ENCODE data around the gene SKAP1. TPM values are rescaled to one million over a fixed set of nuclear protein-coding genes. Genes with fewer than 3 reads are reported as not detected.

The SKAP1 gene
- total RNA-seq, 1 donor from 2014 or later: 112 TPM

DNA sequence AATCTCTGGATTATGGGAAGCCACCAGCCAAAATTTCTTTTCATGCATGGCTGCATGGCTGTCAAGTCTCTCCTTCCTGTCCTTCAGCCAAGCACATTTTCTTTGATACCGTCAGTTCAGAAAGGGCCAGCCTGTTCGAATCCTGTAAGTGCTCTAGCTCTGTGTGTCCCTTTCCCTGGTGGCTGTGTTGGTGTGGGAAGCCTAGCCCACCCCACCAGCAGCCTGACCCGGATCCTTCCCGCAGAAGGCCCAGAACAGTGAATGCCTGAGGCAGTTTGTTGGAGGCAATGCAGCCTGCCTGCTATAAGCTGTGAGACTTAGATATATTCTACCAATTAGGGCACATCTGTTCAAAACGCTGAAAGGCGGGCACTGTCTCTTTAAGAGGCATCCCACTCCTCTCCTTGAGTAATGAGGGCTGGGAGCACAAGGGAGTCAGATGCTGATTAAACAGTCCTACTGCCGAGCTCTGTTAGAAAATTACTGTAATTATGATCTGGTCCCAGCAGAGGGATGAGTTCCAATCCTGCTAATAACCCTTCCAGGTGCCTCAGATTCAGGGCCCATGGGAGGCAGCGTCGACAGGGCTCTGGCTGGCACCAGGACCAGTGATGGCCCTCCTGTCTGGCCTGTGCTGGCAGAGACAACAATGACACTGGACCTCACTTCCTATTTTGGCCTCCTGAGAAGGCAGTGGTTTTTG, 304.0 kb downstream of the SKAP1 start:
- intact Hi-C loops (cut with micrococcal nuclease): no loop called here

GRCh38 chr17:48123776-48124388, 306.1 kb downstream of the SKAP1 start:
- intact Hi-C loops (cut with micrococcal nuclease): no loop called here

DNA sequence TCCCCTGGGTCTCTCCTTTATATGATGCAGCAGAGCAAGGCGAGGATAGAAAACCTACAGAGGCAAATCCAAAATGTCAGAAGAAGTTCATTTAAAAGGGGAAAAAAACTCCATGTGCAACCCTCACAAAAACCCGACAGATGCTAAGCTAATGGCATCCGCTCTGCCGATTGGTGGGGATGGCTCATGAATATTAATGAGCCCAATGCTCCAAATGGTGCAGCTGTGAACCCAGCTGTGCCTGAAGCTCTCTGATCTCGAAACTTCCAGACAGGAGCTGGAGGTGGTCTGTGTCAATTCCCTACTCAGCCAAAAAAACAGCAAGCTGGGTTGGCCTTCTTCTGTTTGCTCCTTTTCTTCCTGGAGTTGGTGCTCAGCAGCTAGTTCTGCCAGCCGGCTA, 306.9 kb downstream of the SKAP1 start:
- intact Hi-C loops (cut with micrococcal nuclease): no loop called here

- intact Hi-C loops (cut with micrococcal nuclease): no loop called here
Observed at GRCh38 chr17:48122665-48123045, 307.4 kb downstream of the SKAP1 start.

DNA sequence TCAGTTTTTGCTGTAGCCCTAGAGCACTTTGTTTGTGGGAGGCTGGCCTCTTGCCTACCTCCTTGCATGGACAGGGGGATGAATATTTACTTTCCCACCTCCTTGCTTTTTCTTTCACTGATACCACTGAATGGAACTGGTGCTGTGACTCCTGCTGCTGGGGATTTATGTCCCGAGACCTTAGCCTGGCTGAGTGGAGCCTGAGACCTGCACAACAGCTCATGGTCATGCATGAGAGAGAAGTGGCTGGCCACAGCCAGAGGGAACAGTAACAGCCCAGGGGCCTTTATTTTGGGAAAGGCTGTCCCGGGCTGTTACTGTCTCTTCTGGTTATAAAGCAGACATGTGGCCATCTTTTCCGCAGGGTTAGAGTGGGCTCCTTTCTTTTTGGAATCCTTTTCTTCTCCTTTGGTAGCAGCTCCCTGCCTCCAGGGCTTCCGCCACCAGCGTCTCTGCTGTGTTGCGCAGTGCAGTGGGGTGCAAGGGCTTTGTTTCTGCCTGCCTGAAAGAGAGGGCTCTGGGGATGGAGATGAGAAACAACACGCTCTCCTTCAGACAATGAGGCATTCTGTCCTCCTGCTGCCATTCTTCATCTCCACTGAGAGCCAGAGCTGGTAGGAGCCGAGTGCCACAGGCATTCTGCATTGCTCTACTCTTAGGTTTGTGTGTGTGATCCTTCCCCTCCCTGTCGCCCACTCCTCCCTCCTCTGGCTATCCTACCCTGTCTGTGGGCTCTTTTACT, 307.9 kb downstream of the SKAP1 start:
- intact Hi-C loops (cut with micrococcal nuclease): no loop called here

DNA sequence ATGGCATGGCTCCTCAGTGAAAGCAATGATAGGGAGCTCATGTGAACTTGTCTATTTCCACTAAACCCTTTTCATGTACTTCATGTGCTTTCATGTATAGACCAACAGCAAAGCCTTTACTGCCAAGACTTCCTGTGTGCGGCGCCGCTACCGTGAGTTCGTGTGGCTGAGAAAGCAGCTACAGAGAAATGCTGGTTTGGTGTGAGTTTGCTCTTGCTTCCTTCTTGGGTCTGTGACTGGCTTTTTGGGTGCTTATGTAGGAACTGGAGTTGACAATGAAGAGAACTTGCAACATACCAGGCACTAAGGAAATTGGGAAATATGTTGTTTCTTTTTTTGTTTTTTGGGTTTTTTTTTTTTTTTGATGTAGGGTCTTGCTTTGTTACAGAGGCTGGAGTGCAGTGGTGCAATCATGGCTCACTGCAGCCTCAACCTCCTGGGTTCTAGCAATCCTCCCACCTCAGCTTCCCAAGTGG, 316.8 kb downstream of the SKAP1 start:
- intact Hi-C loops (cut with micrococcal nuclease): no loop called here

- intact Hi-C loops (cut with micrococcal nuclease): no loop called here
Observed at GRCh38 chr17:48111937-48112241, 318.1 kb downstream of the SKAP1 start.

DNA sequence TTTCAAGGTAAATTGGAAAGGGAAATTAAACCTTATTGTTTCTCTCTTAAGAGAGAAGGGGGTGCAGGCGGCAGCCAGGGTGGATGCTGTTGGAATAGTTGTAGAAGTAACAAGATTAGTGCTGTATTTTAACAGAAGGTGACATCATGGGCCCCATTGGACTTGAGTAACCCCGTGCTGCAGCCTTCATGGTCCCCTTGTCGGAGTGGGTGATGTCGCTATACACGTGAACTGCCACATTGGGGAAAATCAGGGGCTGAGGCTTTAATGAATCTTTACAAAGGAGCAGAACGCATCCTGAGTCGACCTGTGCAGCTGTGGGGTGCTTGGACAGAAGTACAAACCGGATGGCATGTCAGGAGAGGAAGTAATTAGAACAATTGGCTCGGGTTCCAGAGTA, 319.3 kb downstream of the SKAP1 start:
- intact Hi-C loops (cut with micrococcal nuclease): no loop called here

DNA sequence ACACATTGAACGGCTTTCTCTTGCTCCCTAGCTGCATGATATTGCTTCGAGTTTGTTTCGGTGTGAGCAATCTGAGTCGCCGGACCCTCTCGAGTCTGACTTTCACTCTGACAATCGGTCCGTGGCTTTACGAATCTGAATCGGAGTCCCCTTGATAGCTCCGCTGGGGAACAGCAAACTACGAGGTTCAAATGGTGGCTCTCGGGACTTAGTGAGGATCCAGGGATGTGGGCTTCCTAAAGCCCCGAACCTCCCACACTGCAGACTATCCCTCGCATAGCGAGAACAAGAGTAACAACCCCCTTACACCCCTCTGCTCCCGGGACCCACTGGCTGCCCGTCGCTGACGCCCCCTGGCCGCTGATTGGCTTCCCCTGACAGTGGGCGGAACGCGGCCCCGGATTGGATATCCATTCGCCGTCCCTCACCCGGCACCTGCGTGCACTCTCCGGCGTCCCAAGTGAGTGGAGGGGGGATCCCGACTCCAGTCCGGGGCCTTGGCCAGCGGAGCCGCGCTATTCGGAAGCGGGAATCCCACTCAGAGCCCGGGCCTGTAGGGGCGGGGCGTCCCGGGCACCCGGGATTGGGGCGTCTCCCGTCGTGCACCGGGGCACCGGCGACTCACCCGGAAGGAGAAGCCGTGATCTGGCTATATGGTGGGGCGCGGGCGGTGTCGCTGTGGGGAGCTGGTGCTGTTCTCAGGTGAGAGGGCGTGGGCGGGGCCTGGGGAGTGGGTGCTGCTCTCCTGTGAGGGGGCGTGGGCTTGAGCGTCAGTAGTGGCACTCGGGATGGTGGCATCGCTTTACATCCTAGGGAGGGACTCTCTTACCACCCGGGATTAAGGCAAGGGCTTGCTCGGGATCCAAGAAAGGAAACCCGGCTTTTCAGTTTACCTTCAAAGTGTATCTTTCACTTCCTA, 322.6 kb downstream of the SKAP1 start, which contains the start of gene SNX11:
Gene SNX11 (plus strand): TSS at position 630 of the 919 bp plus-strand sequence. CDS start 4,278 bp downstream, outside the sequence.
- intact Hi-C loops (cut with micrococcal nuclease): loop anchor here (1.0 to 10.0 kb wide), 3 partner anchors 82 to 727 kb away; partner anchors contain the start of genes CALCOCO2 and PNPO

GRCh38 chr17:48106802-48107136, 323.2 kb downstream of the SKAP1 start:
- intact Hi-C loops (cut with micrococcal nuclease): loop anchor here (1.0 to 10.0 kb wide), 3 partner anchors 81 to 728 kb away; partner anchors contain the start of genes CALCOCO2 and PNPO

DNA sequence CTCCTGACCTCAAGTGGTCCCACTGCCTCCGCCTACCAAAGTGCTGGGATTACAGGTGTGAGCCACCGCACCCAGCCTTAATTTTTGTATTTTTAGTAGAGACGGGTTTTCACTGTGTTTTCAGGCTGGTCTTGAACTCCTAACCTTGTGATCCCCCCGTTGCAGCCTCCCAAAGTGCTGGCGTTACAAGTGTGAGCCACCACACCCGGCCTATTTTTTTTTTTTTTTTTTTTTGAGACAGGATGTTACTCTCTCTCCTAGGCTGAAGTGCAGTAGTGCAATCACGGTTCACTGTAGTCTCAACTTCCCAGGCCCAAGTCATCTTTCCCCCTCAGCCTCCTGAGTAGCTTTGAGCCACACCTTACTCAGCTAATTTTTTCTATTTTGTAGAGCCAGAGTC, 325.6 kb downstream of the SKAP1 start:
- intact Hi-C loops (cut with micrococcal nuclease): loop anchor here (10.0 kb wide), 2 partner anchors 160 to 730 kb away; partner anchors contain the start of genes CALCOCO2 and PNPO

- intact Hi-C loops (cut with micrococcal nuclease): loop anchor here (10.0 kb wide), 2 partner anchors 158 to 732 kb away; partner anchors contain the start of genes CALCOCO2 and PNPO
Observed at GRCh38 chr17:48102798-48103715, 327.0 kb downstream of the SKAP1 start.

DNA sequence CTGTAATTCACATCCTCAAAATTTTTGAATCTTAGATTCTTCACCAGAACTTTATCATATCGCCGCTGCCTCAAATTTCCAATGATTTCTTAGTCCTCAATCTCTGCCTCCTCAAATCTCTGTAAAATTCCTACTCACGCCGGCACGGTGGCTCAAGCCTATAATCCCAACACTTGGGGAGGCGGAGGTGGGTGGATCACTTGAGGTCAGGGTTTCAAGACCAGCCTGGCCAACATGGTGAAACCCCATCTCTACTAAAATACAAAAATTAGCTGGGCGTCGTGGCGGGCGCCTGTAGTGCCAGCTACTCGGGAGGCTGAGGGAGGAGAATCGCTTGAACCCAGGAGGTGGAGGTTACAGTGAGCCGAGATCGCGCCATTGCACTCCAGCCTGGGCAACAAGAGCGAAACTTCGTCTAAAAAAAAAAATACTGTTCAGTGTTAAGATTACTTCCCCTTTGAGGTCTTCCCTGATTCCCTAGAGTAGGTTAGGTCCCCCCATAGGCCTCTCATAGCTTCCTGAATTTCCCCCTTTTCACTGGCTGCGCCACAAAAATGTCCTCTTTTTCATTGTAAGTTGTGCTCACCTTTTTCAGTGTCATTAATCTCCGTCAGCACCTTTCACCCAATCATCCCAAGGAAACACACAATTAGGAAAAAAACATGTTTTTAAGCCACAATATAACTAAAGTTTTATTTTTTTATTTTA, 327.8 kb downstream of the SKAP1 start:
- intact Hi-C loops (cut with micrococcal nuclease): loop anchor here (10.0 kb wide), 2 partner anchors 157 to 733 kb away; partner anchors contain the start of genes CALCOCO2 and PNPO

DNA sequence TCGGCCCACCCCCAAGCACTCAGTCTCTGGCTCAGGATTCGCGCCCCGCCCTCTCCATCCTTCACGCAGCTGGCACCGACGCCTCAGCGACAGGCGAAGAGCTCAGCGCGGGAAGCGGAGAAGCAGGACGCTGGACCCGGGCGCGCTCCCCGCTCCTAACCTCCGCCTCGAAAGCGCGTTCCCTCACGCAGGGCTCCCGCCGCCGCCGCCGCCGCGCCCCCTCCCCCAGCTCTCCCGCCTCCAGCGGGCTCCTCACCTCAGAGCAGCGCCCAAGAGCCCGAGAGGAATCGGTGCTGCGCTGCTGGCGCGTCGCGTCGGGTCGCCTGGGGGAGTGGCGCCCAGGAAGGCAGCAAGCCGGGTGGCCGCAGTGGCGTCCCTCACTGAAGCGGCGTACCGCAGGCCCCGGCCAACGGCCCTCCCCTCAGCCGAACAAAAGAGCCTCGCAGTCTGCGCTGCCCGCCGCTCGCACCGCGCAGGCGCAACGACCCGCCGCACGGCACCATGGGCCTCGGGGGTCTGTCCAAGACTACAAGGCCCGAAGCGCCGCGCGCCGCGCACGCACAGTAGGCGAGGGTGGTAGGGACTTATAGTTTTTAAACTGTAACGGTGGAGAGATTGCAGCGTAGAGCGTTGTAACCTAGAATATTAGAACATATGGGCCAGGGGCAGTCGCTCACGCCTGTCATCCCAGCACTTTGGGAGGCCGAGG, 328.8 kb downstream of the SKAP1 start, which contains the start of gene CBX1:
Gene CBX1 (minus strand): TSS at position 467 of the 709 bp plus-strand sequence. CDS start 24,474 bp downstream, outside the sequence.
- intact Hi-C loops (cut with micrococcal nuclease): loop anchor here (2.0 to 10.0 kb wide), 4 partner anchors 52 to 734 kb away; partner anchors contain the start of genes CALCOCO2, CDK5RAP3, NFE2L1 and PNPO

GRCh38 chr17:48100591-48101011, 329.4 kb downstream of the SKAP1 start:
- intact Hi-C loops (cut with micrococcal nuclease): loop anchor here (2.0 to 10.0 kb wide), 4 partner anchors 52 to 734 kb away; partner anchors contain the start of genes CALCOCO2, CDK5RAP3, NFE2L1 and PNPO

DNA sequence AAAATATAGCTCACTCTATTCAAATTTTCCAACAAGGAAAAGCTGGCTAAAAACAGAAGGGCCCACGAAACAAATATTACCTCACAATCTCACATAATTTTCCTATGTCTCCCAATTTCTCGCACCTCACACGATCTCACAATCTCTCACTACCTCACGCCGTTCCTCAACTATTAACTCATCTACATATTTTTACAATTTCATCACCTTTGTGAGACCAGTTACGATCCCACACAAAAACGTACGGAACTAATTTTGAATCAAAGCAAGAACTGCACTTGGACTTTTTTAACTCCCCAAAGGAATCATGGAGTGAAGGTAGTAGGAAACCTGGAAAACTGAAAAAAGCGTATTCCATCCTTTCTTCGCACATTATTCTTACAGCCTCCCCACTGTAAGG, 329.9 kb downstream of the SKAP1 start:
- intact Hi-C loops (cut with micrococcal nuclease): loop anchor here (2.0 to 10.0 kb wide), 4 partner anchors 51 to 735 kb away; partner anchors contain the start of genes CALCOCO2, CDK5RAP3, NFE2L1 and PNPO

DNA sequence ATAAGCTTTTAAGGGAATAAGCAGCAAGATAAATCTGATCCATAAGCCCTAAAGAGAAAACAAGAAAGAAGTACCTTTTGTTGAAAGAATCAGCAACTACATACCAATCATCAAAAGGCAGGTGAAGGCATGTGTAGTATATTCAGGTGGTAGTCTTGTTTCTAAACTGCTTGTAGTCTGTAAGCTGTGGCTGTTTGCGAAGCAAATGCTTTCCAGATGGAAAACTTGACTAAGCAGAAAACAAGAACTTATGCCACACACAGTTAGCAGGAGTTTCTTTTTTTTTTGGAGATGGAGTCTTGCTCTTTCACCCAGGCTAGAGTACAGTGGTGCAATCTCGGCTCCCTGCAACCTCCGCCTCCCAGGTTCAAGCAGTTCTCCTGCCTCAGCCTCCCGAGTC, 334.4 kb downstream of the SKAP1 start:
- intact Hi-C loops (cut with micrococcal nuclease): no loop called here
